HG03575 (cell line): Measurements from ENCODE around the gene FAM78B.

Experiments
- ATAC-seq: cut with Tn5 transposase; IDR thresholded peaks from one replicate; pipeline ENCODE4 v1.9.1; 2021; ENCODE audit not compliant: unreplicated experiment, insufficient number of reproducible peaks, low FRiP score; ENCODE audit errors: extremely low read depth

FAM78B gene

GRCh38 chr1:166129006-166129405 lies 37.8 kb downstream of the FAM78B start:
- no peak for ATAC-seq

- no peak for ATAC-seq
These were observed 38.6 kb downstream of the FAM78B start for GRCh38 chr1:166128195-166128594.

GRCh38 chr1:166127003-166127402 lies 39.8 kb downstream of the FAM78B start:
- ATAC-seq = no peak

- ATAC-seq = no peak
These were observed 43.8 kb downstream of the FAM78B start for GRCh38 chr1:166122873-166123466.

GRCh38 chr1:166121010-166121409 lies 45.8 kb downstream of the FAM78B start:
- no peak for ATAC-seq

- no peak for ATAC-seq
These were observed 46.5 kb downstream of the FAM78B start for GRCh38 chr1:166120281-166120680.

- no peak for ATAC-seq
These were observed 47.3 kb downstream of the FAM78B start for GRCh38 chr1:166119471-166119965.

- no peak for ATAC-seq
These were observed 49.0 kb downstream of the FAM78B start for GRCh38 chr1:166117776-166118175.

GRCh38 chr1:166116026-166116425 lies 50.8 kb downstream of the FAM78B start:
- ATAC-seq = no peak

GRCh38 chr1:166114419-166114818 lies 52.4 kb downstream of the FAM78B start:
- ATAC-seq = no peak

GRCh38 chr1:166113630-166114029 lies 53.2 kb downstream of the FAM78B start:
- no peak for ATAC-seq

GRCh38 chr1:166113031-166113430 lies 53.8 kb downstream of the FAM78B start:
- no peak for ATAC-seq

- ATAC-seq = no peak
These were observed 54.4 kb downstream of the FAM78B start for GRCh38 chr1:166112425-166112824.

- ATAC-seq = no peak
These were observed 55.4 kb downstream of the FAM78B start for GRCh38 chr1:166111430-166111829.

GRCh38 chr1:166090244-166090643 lies 76.6 kb downstream of the FAM78B start:
- no peak for ATAC-seq

GRCh38 chr1:166089804-166090203 lies 77.0 kb downstream of the FAM78B start:
- no peak for ATAC-seq

- no peak for ATAC-seq
These were observed 78.2 kb downstream of the FAM78B start for GRCh38 chr1:166088572-166088955.

GRCh38 chr1:166087734-166088571 lies 78.8 kb downstream of the FAM78B start:
- ATAC-seq = no peak

GRCh38 chr1:166086113-166086883 lies 80.5 kb downstream of the FAM78B start:
- no peak for ATAC-seq

- ATAC-seq = no peak
These were observed 82.2 kb downstream of the FAM78B start for GRCh38 chr1:166084613-166085012.
